ENCODE measurements around the gene LALBA.

GRCh38 chr12:48532601-48533000 is 37.2 kb downstream of the LALBA start:
- TF ChIP-seq TAF1 (CRISPR knock-in tag; IDR thresholded peaks at IDR 0.05) = no peak
- no peak for TF ChIP-seq POLR2A (IDR thresholded peaks at IDR 0.05; ENCODE audit: insufficient read depth in 1 of 2, low read depth in 2 of 2, low read length in 2 of 2)
- TF ChIP-seq, protein P1, sequence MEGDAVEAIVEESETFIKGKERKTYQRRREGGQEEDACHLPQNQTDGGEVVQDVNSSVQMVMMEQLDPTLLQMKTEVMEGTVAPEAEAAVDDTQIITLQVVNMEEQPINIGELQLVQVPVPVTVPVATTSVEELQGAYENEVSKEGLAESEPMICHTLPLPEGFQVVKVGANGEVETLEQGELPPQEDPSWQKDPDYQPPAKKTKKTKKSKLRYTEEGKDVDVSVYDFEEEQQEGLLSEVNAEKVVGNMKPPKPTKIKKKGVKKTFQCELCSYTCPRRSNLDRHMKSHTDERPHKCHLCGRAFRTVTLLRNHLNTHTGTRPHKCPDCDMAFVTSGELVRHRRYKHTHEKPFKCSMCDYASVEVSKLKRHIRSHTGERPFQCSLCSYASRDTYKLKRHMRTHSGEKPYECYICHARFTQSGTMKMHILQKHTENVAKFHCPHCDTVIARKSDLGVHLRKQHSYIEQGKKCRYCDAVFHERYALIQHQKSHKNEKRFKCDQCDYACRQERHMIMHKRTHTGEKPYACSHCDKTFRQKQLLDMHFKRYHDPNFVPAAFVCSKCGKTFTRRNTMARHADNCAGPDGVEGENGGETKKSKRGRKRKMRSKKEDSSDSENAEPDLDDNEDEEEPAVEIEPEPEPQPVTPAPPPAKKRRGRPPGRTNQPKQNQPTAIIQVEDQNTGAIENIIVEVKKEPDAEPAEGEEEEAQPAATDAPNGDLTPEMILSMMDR (CRISPR knock-in tag; IDR thresholded peaks at IDR 0.05) = no peak
- TF ChIP-seq, protein P2, sequence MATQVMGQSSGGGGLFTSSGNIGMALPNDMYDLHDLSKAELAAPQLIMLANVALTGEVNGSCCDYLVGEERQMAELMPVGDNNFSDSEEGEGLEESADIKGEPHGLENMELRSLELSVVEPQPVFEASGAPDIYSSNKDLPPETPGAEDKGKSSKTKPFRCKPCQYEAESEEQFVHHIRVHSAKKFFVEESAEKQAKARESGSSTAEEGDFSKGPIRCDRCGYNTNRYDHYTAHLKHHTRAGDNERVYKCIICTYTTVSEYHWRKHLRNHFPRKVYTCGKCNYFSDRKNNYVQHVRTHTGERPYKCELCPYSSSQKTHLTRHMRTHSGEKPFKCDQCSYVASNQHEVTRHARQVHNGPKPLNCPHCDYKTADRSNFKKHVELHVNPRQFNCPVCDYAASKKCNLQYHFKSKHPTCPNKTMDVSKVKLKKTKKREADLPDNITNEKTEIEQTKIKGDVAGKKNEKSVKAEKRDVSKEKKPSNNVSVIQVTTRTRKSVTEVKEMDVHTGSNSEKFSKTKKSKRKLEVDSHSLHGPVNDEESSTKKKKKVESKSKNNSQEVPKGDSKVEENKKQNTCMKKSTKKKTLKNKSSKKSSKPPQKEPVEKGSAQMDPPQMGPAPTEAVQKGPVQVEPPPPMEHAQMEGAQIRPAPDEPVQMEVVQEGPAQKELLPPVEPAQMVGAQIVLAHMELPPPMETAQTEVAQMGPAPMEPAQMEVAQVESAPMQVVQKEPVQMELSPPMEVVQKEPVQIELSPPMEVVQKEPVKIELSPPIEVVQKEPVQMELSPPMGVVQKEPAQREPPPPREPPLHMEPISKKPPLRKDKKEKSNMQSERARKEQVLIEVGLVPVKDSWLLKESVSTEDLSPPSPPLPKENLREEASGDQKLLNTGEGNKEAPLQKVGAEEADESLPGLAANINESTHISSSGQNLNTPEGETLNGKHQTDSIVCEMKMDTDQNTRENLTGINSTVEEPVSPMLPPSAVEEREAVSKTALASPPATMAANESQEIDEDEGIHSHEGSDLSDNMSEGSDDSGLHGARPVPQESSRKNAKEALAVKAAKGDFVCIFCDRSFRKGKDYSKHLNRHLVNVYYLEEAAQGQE (IDR thresholded peaks at IDR 0.05; ENCODE audit: borderline replicate concordance in 1 of 2, low read depth in 1 of 2, low read length in 2 of 2) = no peak
- no peak for TF ChIP-seq ETV6 (CRISPR knock-in tag; conservative IDR thresholded peaks at IDR 0.05)
- TF ChIP-seq THYN1 (CRISPR knock-in tag; IDR thresholded peaks at IDR 0.05; ENCODE audit: borderline replicate concordance, low read depth) = no peak
- TF ChIP-seq KAT7 (CRISPR knock-in tag; IDR thresholded peaks at IDR 0.05; ENCODE audit: borderline replicate concordance) = no peak

Data from HepG2 (cell line).